Ovary (tissue), 9 donors: ENCODE results near the gene TMEM232. TPM values are rescaled to one million over a fixed set of nuclear protein-coding genes. Genes with fewer than 3 reads are reported as not detected.

Experiments
- DNase-seq, 5 donors: peaks; one replicate each; pipeline ENCODE4 v3.0.0-alpha.2; 2019 to 2020
- H3K27ac ChIP-seq, 2 donors: fragments of 200-600 bp; one replicate each; pipeline versions ENCODE4 v1.5.1 to v1.8.0; 2019 to 2022
- H3K27me3 ChIP-seq: fragments of 200-600 bp; one replicate; pipeline ENCODE4 v1.8.0; 2022
- H3K36me3 ChIP-seq: fragments of 200-600 bp; sonication (generic); one replicate; pipeline ENCODE4 v1.5.1; 2019
- H3K4me1 ChIP-seq: one replicate; pipeline ENCODE4 v1.8.1; 2013; ENCODE audit warnings: mild to moderate bottlenecking, moderate library complexity; ENCODE audit not compliant: insufficient read depth
- H3K4me3 ChIP-seq: fragments of 200-600 bp; sonication (generic); one replicate; pipeline ENCODE4 v1.5.1; 2017
- H3K9me3 ChIP-seq, 2 donors: fragments of 200-600 bp in 1 of 2; sonication (generic) in 1 of 2; one replicate each; pipeline versions ENCODE4 v1.5.1 to v1.8.1; 2013 to 2019; ENCODE audit warnings: mild to moderate bottlenecking in 1 of 2, moderate library complexity in 1 of 2
- EP300 ChIP-seq: sonication (generic); formaldehyde crosslinking; IDR thresholded peaks from one replicate; pipeline ENCODE4 v1.6.1; 2017; ENCODE audit warnings: antibody characterized with exemption
- POLR2A ChIP-seq: fragments of 450-650 bp; IDR thresholded peaks from one replicate; pipeline ENCODE4 v1.6.1; 2017; ENCODE audit warnings: antibody characterized with exemption, mild to moderate bottlenecking, moderate library complexity
- WGBS, 3 donors: extraction: QIAGEN DNeasy Blood & Tissue Kit in 1 of 3; methylation state at CpG; one replicate each; pipeline versions ENCODE4 v1.1.5 to v1.1.7; 2013 to 2017; 5-methylcytosine and 5-hydroxymethylcytosine counted together
- intact Hi-C, 4 donors: fragments of 100-400 bp; cut with DNase I; formaldehyde crosslinking; loops; one replicate each; pipeline versions ENCODE4 v1.11.0 to v1.15.1; 2022 to 2023
- polyA plus RNA-seq, 2 donors: library from polyadenylated mRNA; stranded (reverse); fragments of 200-250 nt in 1 of 2; fragments of 350-450 nt in 1 of 2; fragmentation: Illumina TruSeq in 1 of 2; extraction: RNeasy Lipid Tissue Mini Kit (QIAGEN cat#74804) in 1 of 2; gene quantifications; one replicate each; pipeline ENCODE4 v1.2.3, GENCODE V29; 2013 to 2014
- total RNA-seq, 7 donors: library from RNA; depleted of rRNA in 2 of 7; stranded (reverse); fragments of >200 nt in 2 of 7; fragmentation: NEBNext Ultra II Directional in 3 of 7; extraction: Animal tissue kit (Norgen Biotek cat#: 25700) in 3 of 7; gene quantifications; one replicate each; pipeline versions ENCODE4 v1.1.0 to v1.2.4, GENCODE V29; 2016 to 2023
- TF ChIP-seq, protein P1 (sequence below), 3 donors: fragments of 450-650 bp in 2 of 3; fragments of 200-600 bp in 1 of 3; IDR thresholded peaks; one replicate each; pipeline versions ENCODE4 v1.5.1 to v1.8.0; 2016 to 2022; ENCODE audit warnings: antibody characterized with exemption in 3 of 3, mild to moderate bottlenecking in 1 of 3
- donor health status: DM: no; HTN: no; CAD: no; lungs with moderate emphysema.
- donor health status: DM: no; HTN: no; CAD: no.
- donor health status: Bipolar disorder and iron deficiency.
- donor health status: DM: yes; HTN: yes; CAD: no.
- donor health status: DM: no; HTN: no; CAD: no.
- donor health status: DM: yes; HTN: yes; CAD: no.

The TMEM232 gene
- total and polyA plus RNA-seq, 9 donors, result 0.70 to 23.6 (median 2.8) TPM

DNA sequence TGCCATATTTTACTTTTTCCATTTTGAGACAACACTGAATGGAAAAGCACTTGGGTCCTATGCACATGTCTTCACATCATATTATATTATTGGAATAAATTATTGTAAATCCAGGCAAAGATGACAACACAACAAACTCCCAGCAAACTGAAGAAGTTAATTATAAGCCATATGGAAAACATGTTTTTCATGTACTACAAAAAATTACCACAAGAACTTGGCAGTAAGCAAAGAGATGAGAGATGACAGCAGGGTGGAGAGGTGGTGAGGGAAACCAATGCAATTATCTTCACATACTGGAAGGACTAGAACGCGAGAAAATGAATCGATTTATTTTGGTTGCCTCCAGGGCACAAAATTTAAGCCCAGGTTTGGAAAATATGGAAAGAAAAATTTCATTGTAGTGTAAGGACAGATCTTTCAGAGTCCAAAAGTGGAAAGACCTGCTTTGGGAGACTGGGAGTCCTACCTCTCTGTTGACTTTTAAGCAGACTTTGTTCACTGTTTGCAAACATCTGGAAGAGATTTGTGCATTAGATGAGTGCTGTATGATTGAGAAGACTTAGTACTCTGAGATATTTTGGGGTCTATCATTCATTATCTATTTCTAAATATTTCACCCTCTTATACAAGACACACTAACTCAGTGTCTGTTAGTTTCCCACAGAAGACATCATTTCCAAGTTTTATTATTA, 138.0 kb downstream of the TMEM232 start:
- Histone ChIP-seq H3K4me3 (no peak overlapping the region), H3K27ac (no peak overlapping the region), H3K36me3 (no peaks in the 10 kb centered on the region), H3K4me1 (no peaks in the 10 kb centered on the region), H3K27me3 (no peaks in the 10 kb centered on the region), H3K9me3 (no peaks in the 10 kb centered on the region)
- no peak for DNase-seq
- WGBS, 3 donors, result 75 to 88% (median 86%) methylated on average over 3 of the region's 3 CpGs
- no peak for TF ChIP-seq POLR2A
- TF ChIP-seq, protein P1, sequence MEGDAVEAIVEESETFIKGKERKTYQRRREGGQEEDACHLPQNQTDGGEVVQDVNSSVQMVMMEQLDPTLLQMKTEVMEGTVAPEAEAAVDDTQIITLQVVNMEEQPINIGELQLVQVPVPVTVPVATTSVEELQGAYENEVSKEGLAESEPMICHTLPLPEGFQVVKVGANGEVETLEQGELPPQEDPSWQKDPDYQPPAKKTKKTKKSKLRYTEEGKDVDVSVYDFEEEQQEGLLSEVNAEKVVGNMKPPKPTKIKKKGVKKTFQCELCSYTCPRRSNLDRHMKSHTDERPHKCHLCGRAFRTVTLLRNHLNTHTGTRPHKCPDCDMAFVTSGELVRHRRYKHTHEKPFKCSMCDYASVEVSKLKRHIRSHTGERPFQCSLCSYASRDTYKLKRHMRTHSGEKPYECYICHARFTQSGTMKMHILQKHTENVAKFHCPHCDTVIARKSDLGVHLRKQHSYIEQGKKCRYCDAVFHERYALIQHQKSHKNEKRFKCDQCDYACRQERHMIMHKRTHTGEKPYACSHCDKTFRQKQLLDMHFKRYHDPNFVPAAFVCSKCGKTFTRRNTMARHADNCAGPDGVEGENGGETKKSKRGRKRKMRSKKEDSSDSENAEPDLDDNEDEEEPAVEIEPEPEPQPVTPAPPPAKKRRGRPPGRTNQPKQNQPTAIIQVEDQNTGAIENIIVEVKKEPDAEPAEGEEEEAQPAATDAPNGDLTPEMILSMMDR (IDR thresholded peaks at IDR 0.05), result no peak
- TF ChIP-seq EP300, result no peak
- intact Hi-C loops, result no loop called here

DNA sequence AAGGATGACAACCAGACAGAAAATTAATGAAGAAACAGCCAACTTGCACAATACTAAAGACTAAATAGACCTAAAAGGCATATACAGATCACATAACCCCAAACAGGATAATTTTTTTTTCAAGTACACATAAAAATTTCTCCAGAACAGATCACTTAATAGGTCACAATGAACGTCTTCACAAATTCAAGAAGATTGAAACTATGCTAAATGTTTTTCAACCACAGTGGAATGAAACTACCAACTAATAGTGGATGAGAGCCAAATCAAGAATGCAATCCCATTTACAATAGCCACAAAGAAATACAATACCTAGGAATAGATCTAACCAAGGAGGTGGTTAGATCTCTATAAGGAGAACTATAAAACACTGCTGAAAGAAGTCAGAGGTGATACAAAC, 145.8 kb downstream of the TMEM232 start:
- WGBS, 3 donors, result 57 to 66% (median 64%) methylated on average over 1 of the region's 1 CpG
- no peaks in the 10 kb centered on the region for H3K9me3 ChIP-seq
- no peak overlapping the region for H3K4me3 ChIP-seq
- no peaks in the 10 kb centered on the region for H3K27me3 ChIP-seq
- no peak overlapping the region for H3K27ac ChIP-seq
- TF ChIP-seq POLR2A (no peak), EP300 (no peak)
- TF ChIP-seq, protein P1 (IDR thresholded peaks at IDR 0.05), result no peak
- intact Hi-C loops, result no loop called here
- H3K36me3 ChIP-seq, result no peaks in the 10 kb centered on the region
- no peak for DNase-seq
- H3K4me1 ChIP-seq, result no peaks in the 10 kb centered on the region

DNA sequence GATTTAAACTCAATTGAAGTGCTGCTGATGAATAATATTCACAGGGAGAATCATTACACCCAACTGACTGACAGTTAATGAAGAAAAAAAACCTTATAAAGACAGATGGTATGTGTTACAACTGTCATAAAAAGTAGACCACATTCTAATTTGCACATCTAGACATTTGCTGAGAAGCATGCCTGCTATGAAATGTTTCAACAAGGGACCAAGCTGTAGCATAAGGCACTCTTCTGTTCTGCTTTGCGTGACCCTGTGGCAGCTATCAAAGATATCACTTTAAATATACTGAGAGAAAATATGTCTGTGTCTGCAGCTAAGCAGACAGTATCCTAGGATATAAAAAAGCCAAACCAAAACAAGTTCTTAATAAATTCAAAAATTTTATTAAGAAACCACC, 153.7 kb downstream of the TMEM232 start:
- 86 to 91% (median 87%) methylated on average over 1 of the region's 1 CpG for WGBS, 3 donors
- H3K36me3 ChIP-seq, result no peaks in the 10 kb centered on the region
- TF ChIP-seq EP300, result no peak
- TF ChIP-seq, protein P1 (IDR thresholded peaks at IDR 0.05), result no peak
- no peak for TF ChIP-seq POLR2A
- intact Hi-C loops, result no loop called here
- no peak overlapping the region for H3K27ac ChIP-seq
- no peaks in the 10 kb centered on the region for H3K9me3 ChIP-seq
- H3K27me3 ChIP-seq, result no peaks in the 10 kb centered on the region
- DNase-seq, result no peak
- no peaks in the 10 kb centered on the region for H3K4me1 ChIP-seq
- no peak overlapping the region for H3K4me3 ChIP-seq

DNA sequence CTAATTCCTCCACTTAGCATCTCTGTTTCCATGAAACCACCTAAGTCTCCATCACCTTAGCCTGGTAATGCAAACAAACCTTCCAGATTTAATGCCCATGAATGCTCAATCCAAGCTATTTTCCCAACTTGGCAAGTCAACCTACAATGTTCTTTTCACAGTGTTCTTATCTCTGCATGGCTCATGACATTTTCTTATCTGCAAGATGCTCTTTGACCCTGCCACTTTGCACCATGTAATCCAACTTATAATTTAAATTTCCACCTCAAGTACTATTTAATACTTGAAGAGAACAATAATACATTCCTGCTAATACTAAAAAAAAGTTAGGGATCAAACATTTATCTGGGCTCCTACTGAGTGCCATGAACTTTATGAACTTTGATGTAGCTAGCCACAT, 164.3 kb downstream of the TMEM232 start:
- Histone ChIP-seq H3K4me1 (no peaks in the 10 kb centered on the region), H3K27ac (no peak overlapping the region), H3K4me3 (no peak overlapping the region), H3K36me3 (no peaks in the 10 kb centered on the region), H3K9me3 (no peaks in the 10 kb centered on the region), H3K27me3 (no peaks in the 10 kb centered on the region)
- no peak for DNase-seq
- TF ChIP-seq, protein P1 (IDR thresholded peaks at IDR 0.05), result no peak
- TF ChIP-seq EP300 (no peak), POLR2A (no peak)
- intact Hi-C loops, result no loop called here
